HepG2 (cell line): ENCODE data around the gene AUNIP. TPM values are rescaled to one million over a fixed set of nuclear protein-coding genes. Genes with fewer than 3 reads are reported as not detected.

Source experiments
- AKNA ChIP-seq: sonication (generic); formaldehyde crosslinking; IDR thresholded peaks from 2 replicates; pipeline ENCODE4 v1.4.0; 2020; ENCODE audit warnings: missing genetic modification reagents, borderline replicate concordance
- ARNT2 ChIP-seq: sonication (generic); formaldehyde crosslinking; IDR thresholded peaks from 2 replicates; pipeline ENCODE4 v1.8.0; 2022; ENCODE audit warnings: mild to moderate bottlenecking, low read depth, missing genetic modification reagents, moderate library complexity
- ASH2L ChIP-seq: fragments of 300-600, 200-600 bp; sonication (generic); IDR thresholded peaks from 2 replicates; pipeline ENCODE4 v1.7.0; 2017; ENCODE audit warnings: low read depth, mild to moderate bottlenecking, moderate library complexity, mixed read lengths, low read length; ENCODE audit not compliant: insufficient read length
- FLYWCH1 ChIP-seq: sonication (generic); formaldehyde crosslinking; IDR thresholded peaks from 2 replicates; pipeline ENCODE4 v1.8.1; 2023; ENCODE audit warnings: mild to moderate bottlenecking, missing genetic modification reagents
- FOXA3 ChIP-seq: IDR thresholded peaks from 2 replicates; pipeline ENCODE4 v1.6.1; 2016; ENCODE audit warnings: missing genetic modification reagents, missing compliant biosample characterization
- HOXA7 ChIP-seq: sonication (generic); formaldehyde crosslinking; IDR thresholded peaks from 2 replicates; pipeline ENCODE4 v1.8.1; 2022; ENCODE audit warnings: mild to moderate bottlenecking, missing genetic modification reagents, moderate library complexity
- KDM2A ChIP-seq: sonication (generic); formaldehyde crosslinking; IDR thresholded peaks from 2 replicates; pipeline ENCODE4 v1.4.0; 2020; ENCODE audit warnings: low read depth, missing genetic modification reagents, borderline replicate concordance
- MLXIP ChIP-seq: sonication (generic); formaldehyde crosslinking; IDR thresholded peaks from 2 replicates; pipeline ENCODE4 v1.9.0; 2021; ENCODE audit warnings: missing genetic modification reagents, borderline replicate concordance
- NKX3-1 ChIP-seq: sonication (generic); formaldehyde crosslinking; IDR thresholded peaks from 2 replicates; pipeline ENCODE4 v1.5.0; 2020; ENCODE audit warnings: missing genetic modification reagents
- PHB2 ChIP-seq: fragments of 450-650 bp; IDR thresholded peaks from 2 replicates; pipeline ENCODE4 v1.6.1; 2018; ENCODE audit not compliant: partially characterized antibody
- RORA ChIP-seq: sonication (generic); formaldehyde crosslinking; IDR thresholded peaks from 2 replicates; pipeline ENCODE4 v1.5.0; 2020; ENCODE audit warnings: mild to moderate bottlenecking, missing genetic modification reagents, moderate library complexity
- SIX1 ChIP-seq: sonication (generic); formaldehyde crosslinking; IDR thresholded peaks from 2 replicates; pipeline ENCODE4 v1.4.0; 2020; ENCODE audit warnings: missing genetic modification reagents, borderline replicate concordance
- TFE3 ChIP-seq: IDR thresholded peaks from 2 replicates; pipeline ENCODE4 v1.6.1; 2016
- ZNF678 ChIP-seq: sonication (generic); formaldehyde crosslinking; IDR thresholded peaks from 2 replicates; pipeline ENCODE4 v1.4.0; 2020; ENCODE audit warnings: mild to moderate bottlenecking, missing genetic modification reagents
- ZNF766 ChIP-seq: sonication (generic); formaldehyde crosslinking; IDR thresholded peaks from 2 replicates; pipeline ENCODE4 v1.5.0; 2020; ENCODE audit warnings: missing genetic modification reagents, borderline replicate concordance
- ZSCAN29 ChIP-seq: sonication (generic); formaldehyde crosslinking; conservative IDR thresholded peaks from 2 replicates; pipeline ENCODE4 v1.4.0; 2020; ENCODE audit warnings: mild to moderate bottlenecking, missing genetic modification reagents
- polyA plus RNA-seq, 8 experiments: library from polyadenylated mRNA; depleted of rRNA in 3 of 8; stranded (reverse) in 7 of 8; unstranded in 1 of 8; fragments of >200 nt; fragmentation: Illumina TruSeq in 4 of 8; extraction: Trizol in 4 of 8; gene quantifications; 2 replicates each; pipeline versions ENCODE4 v1.2.1 to v1.2.3, GENCODE V29; 2011 to 2016; ENCODE audit warnings: low read depth in 4 of 8, missing spikeins in 1 of 8, mixed read lengths in 1 of 8; ENCODE audit not compliant: insufficient read depth in 1 of 8
- total RNA-seq, 5 experiments: library from RNA; depleted of rRNA; stranded (reverse); fragments of >200 nt; fragmentation: Illumina TruSeq; extraction: Trizol; gene quantifications; 2 replicates each; pipeline ENCODE4 v1.2.3, GENCODE V29; 2016; ENCODE audit warnings: low read depth in 1 of 5
- TF ChIP-seq, protein P1 (sequence below): sonication (generic); formaldehyde crosslinking; IDR thresholded peaks from 2 replicates; pipeline ENCODE4 v1.5.0; 2020; ENCODE audit warnings: missing genetic modification reagents

The AUNIP gene
- total and polyA plus RNA-seq, 2 of the 13 experiments (the other 11 are each of a cell fraction or from before 2014, with no cell fraction given): 3.8 to 12.3 TPM

DNA sequence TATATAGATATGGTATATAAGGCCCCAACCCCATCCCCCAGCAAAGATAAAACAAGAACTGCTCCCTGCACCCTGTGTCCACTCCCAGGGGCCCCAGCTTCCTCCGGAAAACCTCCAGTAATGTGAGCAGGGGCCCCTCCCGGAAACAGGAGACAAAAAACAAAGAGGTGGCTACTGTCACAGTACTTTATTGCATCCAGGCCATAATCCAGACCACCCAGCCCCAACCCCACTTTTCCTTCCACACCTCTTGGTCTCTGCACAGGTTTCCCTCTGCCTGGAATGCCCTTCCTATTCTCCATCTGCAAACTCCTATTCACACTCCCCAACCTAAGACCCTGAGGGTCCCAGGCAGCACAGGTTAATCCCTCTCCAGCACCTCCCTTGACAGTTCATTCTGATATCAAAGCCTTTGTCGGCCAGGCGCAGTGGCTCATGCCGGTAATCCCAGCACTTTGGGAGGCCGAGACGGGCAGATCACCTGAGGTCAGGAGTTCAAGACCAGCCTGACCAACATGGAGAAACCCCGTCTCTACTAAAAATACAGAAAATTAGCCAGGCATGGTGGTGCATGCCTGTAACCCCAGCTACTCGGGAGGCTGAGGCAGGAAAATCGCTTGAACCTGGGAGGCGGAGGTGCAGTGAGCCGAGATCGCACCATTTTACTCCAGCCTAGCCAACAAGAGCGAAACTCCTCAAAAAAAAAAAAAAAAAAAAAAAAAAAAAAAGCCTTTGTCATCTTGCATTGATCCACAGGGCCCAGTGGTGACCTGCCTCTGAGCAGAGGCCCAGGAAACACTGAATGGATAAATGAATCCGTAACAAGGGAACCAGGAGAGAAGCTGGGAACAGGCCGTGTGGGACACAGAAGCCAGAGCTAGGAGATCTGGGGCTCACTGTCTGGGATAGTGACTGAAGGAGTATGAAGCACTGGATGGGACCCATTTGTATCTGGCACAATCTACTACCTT, 2.3 kb upstream of the AUNIP start (continued):
- TF ChIP-seq AKNA (CRISPR knock-in tag): no peak
- TF ChIP-seq ASH2L: peak; percentile 79
- no peak for TF ChIP-seq ARNT2 (CRISPR knock-in tag)
- TF ChIP-seq FOXA3: 0 out of 2 replicates have a peak, but pooled peaks have one; percentile 30
- TF ChIP-seq HOXA7 (CRISPR knock-in tag): no peak
- TF ChIP-seq TFE3 (CRISPR knock-in tag): 0 out of 2 replicates have a peak, but pooled peaks have one; percentile 31
- no peak for TF ChIP-seq RORA
- TF ChIP-seq SIX1: peak; percentile 89
- no peak for TF ChIP-seq FLYWCH1 (CRISPR knock-in tag)
- TF ChIP-seq MLXIP (CRISPR knock-in tag): no peak
- TF ChIP-seq ZNF766 (CRISPR knock-in tag): no peak
- TF ChIP-seq ZNF678 (CRISPR knock-in tag): no peak
- TF ChIP-seq, protein P1, sequence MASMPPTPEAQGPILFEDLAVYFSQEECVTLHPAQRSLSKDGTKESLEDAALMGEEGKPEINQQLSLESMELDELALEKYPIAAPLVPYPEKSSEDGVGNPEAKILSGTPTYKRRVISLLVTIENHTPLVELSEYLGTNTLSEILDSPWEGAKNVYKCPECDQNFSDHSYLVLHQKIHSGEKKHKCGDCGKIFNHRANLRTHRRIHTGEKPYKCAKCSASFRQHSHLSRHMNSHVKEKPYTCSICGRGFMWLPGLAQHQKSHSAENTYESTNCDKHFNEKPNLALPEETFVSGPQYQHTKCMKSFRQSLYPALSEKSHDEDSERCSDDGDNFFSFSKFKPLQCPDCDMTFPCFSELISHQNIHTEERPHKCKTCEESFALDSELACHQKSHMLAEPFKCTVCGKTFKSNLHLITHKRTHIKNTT (CRISPR knock-in tag): no peak
- TF ChIP-seq ZSCAN29 (CRISPR knock-in tag): 0 out of 2 replicates have a peak, but pooled peaks have one; percentile 39
- no peak for TF ChIP-seq NKX3-1
- no peak for TF ChIP-seq KDM2A
- TF ChIP-seq PHB2: no peak
